GM12892 (cell line): Measurements from ENCODE around the gene FBXO11.

ENCODE experiments used
- POLR2A ChIP-seq: IDR thresholded peaks from 2 replicates; pipeline ENCODE4 v1.6.1; 2011; ENCODE audit warnings: low read depth, low read length, control low read depth
- POLR2AphosphoS5 ChIP-seq: IDR thresholded peaks from 2 replicates; pipeline ENCODE4 v1.6.1; 2011; ENCODE audit warnings: low read depth, low read length, control low read depth
- TAF1 ChIP-seq: IDR thresholded peaks from 2 replicates; pipeline ENCODE4 v1.6.1; 2011; ENCODE audit warnings: low read depth, mild to moderate bottlenecking, control low read depth, low read length, borderline replicate concordance

- TF ChIP-seq POLR2A (no peak), POLR2AphosphoS5 (no peak), TAF1 (no peak)
These were observed 165.2 kb downstream of the FBXO11 start for GRCh38 chr2:47741101-47741500.
